GM19468 (cell line): Measurements from ENCODE around the gene FAM107A.

ENCODE experiments used
- ATAC-seq: cut with Tn5 transposase; IDR thresholded peaks from one replicate; pipeline ENCODE4 v1.9.1; 2021; ENCODE audit warnings: mild to moderate bottlenecking, moderate library complexity, moderate number of reproducible peaks; ENCODE audit not compliant: unreplicated experiment; ENCODE audit errors: extremely low read depth

The FAM107A gene

GRCh38 chr3:58577269-58577821, at the start of gene FAM107A:
Gene FAM107A, minus strand, starts transcription at chr3:58577391. Its CDS starts 7,531 bp downstream, at chr3:58569860.
- no peak for ATAC-seq

- no peak for ATAC-seq
These were observed 48.1 kb upstream of the FAM107A start for GRCh38 chr3:58625196-58625824.

- ATAC-seq, result no peak
These were observed 47.4 kb upstream of the FAM107A start for GRCh38 chr3:58624550-58624949.

GRCh38 chr3:58623961-58624360, 46.8 kb upstream of the FAM107A start:
- no peak for ATAC-seq

GRCh38 chr3:58623478-58623877, 46.3 kb upstream of the FAM107A start:
- no peak for ATAC-seq

- no peak for ATAC-seq
These were observed 45.7 kb upstream of the FAM107A start for GRCh38 chr3:58622892-58623291.

- no peak for ATAC-seq
These were observed 45.2 kb upstream of the FAM107A start for GRCh38 chr3:58622436-58622835.

- no peak for ATAC-seq
These were observed 44.1 kb upstream of the FAM107A start for GRCh38 chr3:58621086-58621830.

- ATAC-seq, result no peak
These were observed 43.2 kb upstream of the FAM107A start for GRCh38 chr3:58620421-58620820.

GRCh38 chr3:58617338-58617761, 40.2 kb upstream of the FAM107A start:
- no peak for ATAC-seq

GRCh38 chr3:58613236-58614132, 36.3 kb upstream of the FAM107A start:
- no peak for ATAC-seq

- ATAC-seq, result no peak
These were observed 35.6 kb upstream of the FAM107A start for GRCh38 chr3:58612830-58613229.

- ATAC-seq, result no peak
These were observed 32.8 kb upstream of the FAM107A start for GRCh38 chr3:58609990-58610389.

- no peak for ATAC-seq
These were observed 31.5 kb upstream of the FAM107A start for GRCh38 chr3:58608648-58609047.

GRCh38 chr3:58607816-58608215, 30.6 kb upstream of the FAM107A start:
- ATAC-seq, result no peak

GRCh38 chr3:58606693-58607092, 29.5 kb upstream of the FAM107A start:
- no peak for ATAC-seq

GRCh38 chr3:58604031-58604430, 26.8 kb upstream of the FAM107A start:
- ATAC-seq, result no peak

GRCh38 chr3:58603606-58604005, 26.4 kb upstream of the FAM107A start:
- ATAC-seq, result no peak

GRCh38 chr3:58597770-58598310, 20.6 kb upstream of the FAM107A start:
- ATAC-seq, result no peak

- ATAC-seq, result no peak
These were observed 19.8 kb upstream of the FAM107A start for GRCh38 chr3:58596834-58597518.
